Stomach (tissue), 4 donors: Measurements from ENCODE around the gene NRG3.

Source experiments
- EP300 ChIP-seq: sonication (generic); formaldehyde crosslinking; IDR thresholded peaks from one replicate; pipeline ENCODE4 v1.6.1; 2017; ENCODE audit warnings: antibody characterized with exemption
- POLR2A ChIP-seq, 4 donors: fragments of 450-650 bp; IDR thresholded peaks; one replicate each; pipeline ENCODE4 v1.6.1; 2016; ENCODE audit warnings: antibody characterized with exemption in 4 of 4, control low read depth in 2 of 4, mild to moderate bottlenecking in 1 of 4, moderate library complexity in 1 of 4
- TF ChIP-seq, protein P1 (sequence below), 7 experiments: fragments of 450-650 bp in 4 of 7; fragments of 200-600 bp in 3 of 7; sonication (generic) in 3 of 7; IDR thresholded peaks; one replicate each; pipeline ENCODE4 v1.5.1; 2016 to 2019; ENCODE audit warnings: antibody characterized with exemption in 7 of 7, control low read depth in 2 of 7, mild to moderate bottlenecking in 1 of 7

DNA sequence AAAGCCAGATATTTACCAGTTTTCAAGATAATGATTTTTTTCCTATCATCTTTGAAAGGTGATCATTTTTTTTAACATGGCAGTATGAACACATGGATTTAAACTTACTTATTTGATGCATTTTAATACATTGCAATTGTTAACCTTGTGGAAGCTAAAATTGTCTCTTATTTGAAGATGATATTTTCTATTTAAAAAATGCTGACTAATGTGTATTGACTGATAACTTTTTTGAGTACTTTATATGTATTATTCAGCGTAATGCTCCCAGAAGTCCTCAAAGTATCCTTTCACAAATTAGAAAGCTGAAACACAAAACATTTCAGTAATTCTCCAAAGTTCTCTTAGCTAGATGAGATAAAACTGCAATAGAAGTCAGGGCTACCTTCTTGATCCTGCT lies 677.3 kb downstream of the NRG3 start:
- TF ChIP-seq, protein P1, sequence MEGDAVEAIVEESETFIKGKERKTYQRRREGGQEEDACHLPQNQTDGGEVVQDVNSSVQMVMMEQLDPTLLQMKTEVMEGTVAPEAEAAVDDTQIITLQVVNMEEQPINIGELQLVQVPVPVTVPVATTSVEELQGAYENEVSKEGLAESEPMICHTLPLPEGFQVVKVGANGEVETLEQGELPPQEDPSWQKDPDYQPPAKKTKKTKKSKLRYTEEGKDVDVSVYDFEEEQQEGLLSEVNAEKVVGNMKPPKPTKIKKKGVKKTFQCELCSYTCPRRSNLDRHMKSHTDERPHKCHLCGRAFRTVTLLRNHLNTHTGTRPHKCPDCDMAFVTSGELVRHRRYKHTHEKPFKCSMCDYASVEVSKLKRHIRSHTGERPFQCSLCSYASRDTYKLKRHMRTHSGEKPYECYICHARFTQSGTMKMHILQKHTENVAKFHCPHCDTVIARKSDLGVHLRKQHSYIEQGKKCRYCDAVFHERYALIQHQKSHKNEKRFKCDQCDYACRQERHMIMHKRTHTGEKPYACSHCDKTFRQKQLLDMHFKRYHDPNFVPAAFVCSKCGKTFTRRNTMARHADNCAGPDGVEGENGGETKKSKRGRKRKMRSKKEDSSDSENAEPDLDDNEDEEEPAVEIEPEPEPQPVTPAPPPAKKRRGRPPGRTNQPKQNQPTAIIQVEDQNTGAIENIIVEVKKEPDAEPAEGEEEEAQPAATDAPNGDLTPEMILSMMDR (IDR thresholded peaks at IDR 0.05), result no peak
- no peak for TF ChIP-seq POLR2A (IDR thresholded peaks at IDR 0.05)
- no peak for TF ChIP-seq EP300
